ENCODE data around the gene ALAS1.

Gene ALAS1

DNA sequence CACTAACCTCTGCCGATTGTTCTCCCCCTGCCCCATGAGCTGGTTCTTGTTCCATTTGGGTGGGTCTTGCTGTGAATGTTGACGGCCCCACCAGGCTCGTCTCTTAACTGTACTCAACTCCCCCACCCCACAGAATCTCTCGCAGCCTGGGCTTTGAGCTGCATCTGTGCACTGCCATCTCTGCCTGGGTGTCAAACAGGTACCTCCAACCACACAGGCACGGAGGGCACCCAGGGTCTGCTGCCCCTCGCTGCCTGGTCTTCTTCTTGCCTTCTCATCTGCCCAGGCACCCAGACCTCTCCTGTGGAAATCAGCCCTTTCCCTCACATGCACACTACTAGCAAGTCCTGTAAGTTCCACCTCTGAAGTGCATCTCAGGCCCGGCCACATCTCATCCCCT lies 17.4 kb downstream of the ALAS1 start:
- Mint-ChIP-seq H3K27ac (peak overlapping the region; percentile 7), H3K9me3 (no peaks in the 10 kb centered on the region), H3K27me3 (no peaks in the 10 kb centered on the region), H3K4me1 (peaks cover 57% of the 10 kb centered on the region), H3K4me3 (no peak overlapping the region), H3K36me3 (peaks cover 47% of the 10 kb centered on the region)
- CTCF ChIA-PET, result interaction anchor here (0.9 to 1.0 kb wide), 2 partner anchors 124 to 214 kb away, joined by 3 to 4 read pairs; no protein-coding TSS in a partner anchor
- no peak for DNase-seq

DNA sequence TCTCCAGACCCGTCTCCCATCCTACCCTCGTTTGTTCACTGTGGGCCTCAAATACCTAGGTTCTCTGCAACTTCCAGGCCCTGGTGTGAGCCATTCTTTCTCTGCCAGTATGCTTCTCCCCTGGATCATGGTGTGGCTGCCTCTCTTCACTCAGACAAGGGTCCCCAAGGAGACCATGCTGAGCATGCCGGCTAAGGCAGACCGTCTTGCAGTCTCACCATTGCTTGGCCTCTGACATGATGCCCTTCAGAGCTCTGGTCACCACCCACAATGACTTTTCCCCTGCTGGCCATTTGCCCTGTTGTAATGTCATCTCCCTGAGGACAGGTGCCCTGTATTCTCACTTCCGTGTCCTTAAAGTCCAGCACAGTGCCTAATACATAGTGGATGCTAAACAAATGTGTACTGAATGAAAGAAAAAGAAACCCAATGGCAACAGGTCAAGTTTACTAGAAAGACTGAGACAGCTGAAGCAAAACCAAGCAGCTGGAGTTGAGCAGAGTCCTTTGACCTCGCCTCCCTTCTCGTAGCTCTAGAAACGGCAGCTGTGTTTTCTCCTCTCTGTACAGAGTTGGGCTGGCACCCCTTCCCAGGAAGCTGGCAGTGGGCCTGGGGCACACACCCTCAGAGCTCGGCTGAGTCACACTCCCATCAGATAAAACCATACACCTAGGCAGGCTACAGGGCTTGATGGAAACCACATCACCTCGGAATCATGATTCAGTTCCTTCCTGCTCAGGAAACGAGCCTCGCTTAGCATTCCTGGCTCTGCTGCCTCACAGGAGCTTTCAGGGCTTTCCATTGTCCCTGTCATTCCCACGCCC lies 18.8 kb downstream of the ALAS1 start:
- H3K4me3 Mint-ChIP-seq, result peak overlapping the region; percentile 49
- H3K9me3 Mint-ChIP-seq, result no peaks in the 10 kb centered on the region
- H3K4me1 Mint-ChIP-seq, result peaks cover 70% of the 10 kb centered on the region
- no peaks in the 10 kb centered on the region for H3K27me3 Mint-ChIP-seq
- H3K27ac Mint-ChIP-seq, result peak overlapping the region; percentile 87
- CTCF ChIA-PET, result interaction anchor here (1.6 to 10.4 kb wide), 4 partner anchors 14 to 123 kb away, joined by 3 to 125 read pairs (median 8); no protein-coding TSS in a partner anchor
- peak; percentile 62 for DNase-seq
- H3K36me3 Mint-ChIP-seq, result peaks cover 40% of the 10 kb centered on the region

DNA sequence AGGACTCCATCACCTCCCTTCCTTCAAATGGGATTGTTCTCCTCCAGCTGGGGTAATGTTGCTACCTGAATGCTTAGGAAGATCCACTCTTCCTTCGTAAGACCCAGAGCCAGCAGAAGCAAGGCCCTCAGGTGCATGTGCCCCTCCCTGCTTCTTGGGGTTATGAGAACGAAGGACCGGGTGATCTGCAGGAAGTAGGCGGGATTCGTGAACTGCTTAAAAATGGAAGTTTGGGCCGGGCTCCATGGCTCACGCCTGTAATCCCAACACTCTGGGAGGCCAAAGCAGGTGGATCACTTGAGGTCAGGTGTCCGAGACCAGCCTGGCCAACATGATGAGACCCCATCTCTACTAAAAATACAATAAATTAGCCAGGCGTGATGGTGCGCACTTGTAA lies 19.4 kb downstream of the ALAS1 start:
- Mint-ChIP-seq H3K27me3 (no peaks in the 10 kb centered on the region), H3K27ac (peak overlapping the region; percentile 87), H3K4me1 (peaks cover 76% of the 10 kb centered on the region), H3K4me3 (peak overlapping the region; percentile 49), H3K9me3 (no peaks in the 10 kb centered on the region), H3K36me3 (peaks cover 34% of the 10 kb centered on the region)
- peak; percentile 42 for DNase-seq
- CTCF ChIA-PET, result interaction anchor here (1.3 to 10.4 kb wide), 5 partner anchors 14 to 122 kb away, joined by 3 to 125 read pairs (median 6); partner anchors contain the start of gene WDR82

DNA sequence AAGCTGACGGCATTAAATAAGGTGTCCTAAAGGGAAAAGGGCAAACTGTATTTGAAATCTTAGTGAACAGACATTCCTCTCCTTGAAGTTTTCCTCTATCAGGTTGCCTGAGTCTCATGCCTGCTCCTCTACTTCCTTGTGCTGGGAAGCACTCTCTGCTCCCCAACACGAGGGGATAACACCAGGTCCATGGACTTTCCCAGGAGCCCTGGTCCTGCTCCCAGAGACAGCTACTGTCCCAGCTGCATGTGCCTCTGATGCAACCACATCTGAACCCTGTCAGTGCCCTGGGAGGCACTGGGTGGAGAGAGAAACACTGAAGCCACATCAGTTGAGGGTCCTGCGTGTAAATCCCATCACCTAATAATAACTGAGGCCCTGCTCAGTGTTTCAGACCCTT lies 20.1 kb downstream of the ALAS1 start:
- Mint-ChIP-seq H3K4me1 (peaks cover 82% of the 10 kb centered on the region), H3K9me3 (no peaks in the 10 kb centered on the region), H3K4me3 (peak overlapping the region; percentile 49), H3K27ac (peak overlapping the region; percentile 87), H3K27me3 (no peaks in the 10 kb centered on the region), H3K36me3 (peaks cover 29% of the 10 kb centered on the region)
- CTCF ChIA-PET, result interaction anchor here (1.3 to 10.4 kb wide), 5 partner anchors 14 to 122 kb away, joined by 3 to 125 read pairs (median 6); partner anchors contain the start of gene WDR82
- no peak for DNase-seq

DNA sequence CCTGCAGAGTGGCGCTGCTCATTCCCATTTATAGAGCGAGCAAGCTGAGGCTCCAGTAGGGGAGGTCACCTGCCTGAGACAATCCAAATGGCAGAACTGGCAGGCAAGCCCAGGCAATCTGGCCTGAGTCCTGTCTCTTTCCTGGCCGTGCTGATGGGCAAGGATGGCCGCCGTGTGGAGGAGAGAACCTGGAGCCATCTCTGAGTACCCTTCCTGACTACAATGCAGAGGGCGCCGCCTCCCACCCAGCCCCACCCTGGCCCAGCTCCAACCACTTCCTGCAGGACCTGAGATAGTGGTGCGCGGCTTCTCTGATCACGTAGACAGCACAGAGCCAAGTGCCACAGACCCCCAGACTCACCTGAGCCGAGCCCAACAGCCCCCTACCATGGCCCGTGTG lies 20.5 kb downstream of the ALAS1 start:
- no peaks in the 10 kb centered on the region for H3K27me3 Mint-ChIP-seq
- peaks cover 87% of the 10 kb centered on the region for H3K4me1 Mint-ChIP-seq
- CTCF ChIA-PET, result interaction anchor here (0.9 to 10.4 kb wide), 8 partner anchors 13 to 216 kb away, joined by 3 to 125 read pairs (median 8); partner anchors contain the start of gene WDR82
- H3K9me3 Mint-ChIP-seq, result no peaks in the 10 kb centered on the region
- H3K4me3 Mint-ChIP-seq, result peak overlapping the region; percentile 49
- peak; percentile 62 for DNase-seq
- peak overlapping the region; percentile 87 for H3K27ac Mint-ChIP-seq
- peaks cover 31% of the 10 kb centered on the region for H3K36me3 Mint-ChIP-seq

DNA sequence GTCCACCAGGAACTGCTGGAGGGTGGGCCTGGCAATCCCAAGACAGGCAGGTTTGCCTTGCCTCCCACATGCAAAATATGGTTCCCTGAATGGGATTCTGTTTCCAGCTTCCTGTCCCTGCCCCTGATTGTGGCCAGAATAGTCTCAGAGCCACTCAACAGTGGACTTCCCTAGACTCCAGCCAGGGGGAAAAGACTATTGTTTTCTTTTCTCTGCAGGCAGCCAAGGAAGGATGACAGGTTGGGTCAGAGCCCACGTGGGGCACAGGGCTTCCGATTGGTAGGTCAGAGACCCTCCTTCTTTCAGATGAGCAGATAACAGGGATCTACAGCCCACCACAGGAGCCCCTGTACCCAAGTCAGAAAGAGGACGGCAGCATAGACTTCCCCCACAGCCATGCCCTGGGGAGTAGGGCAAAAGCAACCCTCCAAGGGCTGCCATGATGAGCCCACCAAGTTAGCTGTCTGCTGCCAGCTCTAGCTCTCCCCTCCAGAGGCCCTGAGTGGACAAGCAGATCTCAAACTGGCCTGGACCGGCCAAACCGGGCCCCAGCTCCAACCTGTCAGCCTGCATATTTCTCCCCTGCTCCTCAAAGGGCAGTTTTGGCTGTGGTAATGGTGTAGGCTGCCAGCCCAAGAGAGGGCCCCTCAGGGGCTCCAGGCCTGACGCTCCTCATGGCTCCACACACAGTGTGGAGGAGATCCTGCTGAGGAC lies 21.1 kb downstream of the ALAS1 start:
- Mint-ChIP-seq H3K27ac (peak overlapping the region; percentile 88), H3K9me3 (no peaks in the 10 kb centered on the region), H3K4me3 (peak overlapping the region; percentile 49), H3K27me3 (no peaks in the 10 kb centered on the region), H3K36me3 (peaks cover 31% of the 10 kb centered on the region), H3K4me1 (peaks cover 93% of the 10 kb centered on the region)
- no peak for DNase-seq
- CTCF ChIA-PET, result interaction anchor here (0.9 to 10.4 kb wide), 15 partner anchors 9 to 229 kb away, joined by 3 to 125 read pairs (median 9); partner anchors contain the start of genes PPM1M and WDR82

DNA sequence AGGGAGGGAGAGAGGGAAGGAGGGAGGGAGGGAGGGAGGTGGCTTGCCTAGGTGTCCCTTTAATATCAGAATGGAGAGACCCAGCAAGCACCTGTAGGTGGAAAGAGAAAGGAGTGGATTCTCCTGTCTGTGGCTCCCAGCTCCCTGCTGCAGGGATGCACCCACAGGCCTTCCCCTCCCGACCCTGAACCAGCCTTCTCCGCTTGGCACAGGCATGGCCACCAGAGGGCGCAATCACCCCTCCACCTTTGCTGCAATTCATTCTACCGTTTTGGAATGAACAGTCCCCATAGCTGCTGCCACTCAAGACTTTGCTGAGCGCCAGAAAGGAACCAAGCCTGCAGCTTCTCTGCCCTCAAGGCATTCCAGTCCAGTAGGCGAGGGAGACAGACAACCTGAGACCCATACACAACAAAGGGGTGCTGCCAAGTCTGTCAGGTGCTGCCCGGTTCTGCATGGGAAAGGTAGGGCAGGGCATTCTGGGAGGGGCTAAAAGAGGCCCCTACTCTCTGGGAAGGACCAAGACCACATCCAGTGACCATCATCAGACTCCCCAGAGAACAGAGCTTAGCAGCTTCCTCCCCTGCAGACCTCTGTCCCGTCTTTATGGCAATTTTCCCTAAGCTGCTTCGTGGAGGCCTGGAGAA lies 22.5 kb downstream of the ALAS1 start:
- CTCF ChIA-PET, result interaction anchor here (0.6 to 10.4 kb wide), 35 partner anchors 10 to 228 kb away, joined by 3 to 125 read pairs (median 5); partner anchors contain the start of genes POC1A, PPM1M, RPL29 and TWF2
- peak overlapping the region; percentile 75 for H3K27ac Mint-ChIP-seq
- H3K36me3 Mint-ChIP-seq, result peaks cover 22% of the 10 kb centered on the region
- peak; percentile 94 for DNase-seq
- peaks cover 96% of the 10 kb centered on the region for H3K4me1 Mint-ChIP-seq
- H3K4me3 Mint-ChIP-seq, result peak overlapping the region; percentile 55
- H3K27me3 Mint-ChIP-seq, result no peaks in the 10 kb centered on the region
- H3K9me3 Mint-ChIP-seq, result no peaks in the 10 kb centered on the region

DNA sequence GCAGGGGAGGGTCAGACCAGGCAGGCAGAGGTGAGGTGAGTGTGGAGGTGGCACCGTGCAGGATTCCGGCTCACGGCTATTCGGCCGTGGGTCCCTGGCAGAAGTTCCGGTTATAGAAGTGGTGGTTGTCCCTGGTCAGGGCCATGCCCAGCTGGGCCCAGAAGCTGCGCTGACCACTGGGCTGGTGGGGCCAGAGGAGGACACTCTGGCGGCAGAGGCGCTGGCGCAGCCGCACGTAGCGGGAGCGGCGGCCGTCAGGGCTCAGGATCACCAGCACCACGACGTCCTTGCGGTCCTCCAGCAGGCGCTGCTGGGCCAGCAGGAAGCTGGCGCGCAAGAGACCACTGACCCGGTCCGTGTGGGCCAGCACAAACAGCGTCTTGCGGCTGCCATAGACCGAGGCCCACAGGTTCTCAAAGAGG lies 23.2 kb downstream of the ALAS1 start:
- peaks cover 96% of the 10 kb centered on the region for H3K4me1 Mint-ChIP-seq
- no peaks in the 10 kb centered on the region for H3K27me3 Mint-ChIP-seq
- CTCF ChIA-PET, result interaction anchor here (0.6 to 10.4 kb wide), 32 partner anchors 10 to 227 kb away, joined by 3 to 125 read pairs (median 5); partner anchors contain the start of genes POC1A, RPL29, TWF2 and WDR82
- H3K27ac Mint-ChIP-seq, result no peak overlapping the region
- no peaks in the 10 kb centered on the region for H3K9me3 Mint-ChIP-seq
- H3K36me3 Mint-ChIP-seq, result peaks cover 19% of the 10 kb centered on the region
- DNase-seq, result no peak
- peak overlapping the region; percentile 73 for H3K4me3 Mint-ChIP-seq

DNA sequence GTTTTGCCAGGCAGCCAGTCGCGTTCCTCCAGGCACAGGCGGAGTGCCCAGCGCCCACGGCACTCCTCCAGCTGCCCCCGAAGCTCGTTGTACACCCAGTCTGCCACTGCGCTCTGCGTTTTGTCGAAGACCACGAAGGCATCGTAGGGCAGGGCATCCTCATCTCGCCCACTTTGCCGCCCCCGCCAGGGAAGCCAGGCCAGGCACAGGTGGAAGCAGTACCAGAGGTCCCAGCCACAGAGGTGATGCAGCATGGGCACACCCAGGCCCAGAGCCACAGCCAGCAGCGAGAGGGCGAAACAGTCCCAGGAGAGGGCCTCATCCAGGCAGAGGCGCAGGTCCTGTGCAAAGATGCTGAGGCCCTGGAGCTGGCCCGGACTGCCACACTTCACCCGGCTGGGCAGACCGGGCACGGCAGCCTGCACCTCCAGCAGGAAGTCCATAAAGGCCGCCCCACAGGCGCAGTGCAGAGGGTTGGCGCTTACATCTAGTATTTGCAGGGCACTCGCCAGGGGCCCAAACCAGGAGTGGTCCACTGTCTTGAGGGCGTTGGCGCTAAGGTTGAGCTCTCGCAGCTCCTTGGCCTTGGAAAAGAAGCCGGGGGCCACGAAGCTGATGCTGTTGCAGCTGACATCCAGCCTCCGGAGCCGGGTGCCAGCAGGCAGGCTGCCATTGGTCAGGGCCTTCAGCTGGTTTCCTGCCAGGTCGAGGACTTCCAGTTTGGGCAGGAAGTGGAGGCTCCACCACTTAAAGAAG lies 23.8 kb downstream of the ALAS1 start:
- peak; percentile 86 for DNase-seq
- peak overlapping the region; percentile 73 for H3K4me3 Mint-ChIP-seq
- no peaks in the 10 kb centered on the region for H3K27me3 Mint-ChIP-seq
- H3K9me3 Mint-ChIP-seq, result no peaks in the 10 kb centered on the region
- H3K4me1 Mint-ChIP-seq, result peaks cover 96% of the 10 kb centered on the region
- CTCF ChIA-PET, result interaction anchor here (0.8 to 10.4 kb wide), 18 partner anchors 9 to 220 kb away, joined by 3 to 125 read pairs (median 5); partner anchors contain the start of genes TWF2 and WDR82
- peak overlapping the region; percentile 90 for H3K27ac Mint-ChIP-seq
- peaks cover 18% of the 10 kb centered on the region for H3K36me3 Mint-ChIP-seq

DNA sequence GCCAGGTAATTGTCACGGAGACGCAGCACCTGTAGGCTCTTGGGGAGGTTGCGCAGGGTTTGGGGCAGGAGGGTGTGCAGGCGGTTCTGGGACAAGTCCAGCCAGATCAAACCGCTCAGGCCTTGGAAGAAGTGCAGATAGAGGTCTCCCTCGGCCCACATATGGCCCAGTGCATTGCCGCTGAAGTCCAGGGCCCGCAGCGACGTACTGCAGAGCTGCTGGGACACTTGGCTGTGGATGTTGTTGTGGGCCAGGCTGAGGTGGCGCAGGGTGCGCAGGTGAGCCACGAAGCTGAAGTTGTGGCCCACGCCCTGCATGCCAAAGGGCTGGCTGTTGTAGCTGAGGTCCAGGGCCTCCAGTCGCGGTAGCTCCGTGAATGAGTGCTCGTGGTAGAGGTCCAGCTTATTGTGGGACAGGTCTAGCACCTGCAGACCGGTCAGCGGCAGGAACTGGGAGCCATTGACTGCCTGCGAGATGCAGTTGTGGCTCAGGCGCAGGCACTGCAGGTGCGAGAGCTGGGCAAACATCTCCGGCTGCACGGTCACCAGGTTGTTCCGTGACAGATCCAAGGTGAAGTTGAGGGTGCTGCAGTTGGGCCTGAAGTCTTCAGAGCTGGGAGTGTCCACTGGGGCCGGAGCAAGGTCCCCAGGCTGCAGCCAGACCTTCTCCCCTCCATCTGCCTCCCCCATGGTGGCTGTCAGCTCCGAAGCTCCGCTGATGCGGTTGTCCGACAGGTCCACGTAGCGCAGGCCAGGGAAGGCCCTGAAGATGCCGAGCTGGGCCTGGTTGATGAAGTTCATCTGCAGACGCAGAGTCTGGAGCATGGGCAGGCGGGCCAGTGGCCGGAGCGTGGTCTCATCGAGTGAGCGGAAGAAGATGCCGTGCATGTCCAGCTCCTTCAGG lies 24.6 kb downstream of the ALAS1 start:
- CTCF ChIA-PET, result interaction anchor here (0.6 to 10.4 kb wide), 10 partner anchors 8 to 163 kb away, joined by 3 to 125 read pairs (median 4); partner anchors contain the start of gene WDR82
- no peak for DNase-seq
- H3K4me1 Mint-ChIP-seq, result peaks cover 91% of the 10 kb centered on the region
- no peaks in the 10 kb centered on the region for H3K27me3 Mint-ChIP-seq
- H3K27ac Mint-ChIP-seq, result peak overlapping the region; percentile 90
- peaks cover 16% of the 10 kb centered on the region for H3K36me3 Mint-ChIP-seq
- H3K4me3 Mint-ChIP-seq, result peak overlapping the region; percentile 73
- no peaks in the 10 kb centered on the region for H3K9me3 Mint-ChIP-seq

DNA sequence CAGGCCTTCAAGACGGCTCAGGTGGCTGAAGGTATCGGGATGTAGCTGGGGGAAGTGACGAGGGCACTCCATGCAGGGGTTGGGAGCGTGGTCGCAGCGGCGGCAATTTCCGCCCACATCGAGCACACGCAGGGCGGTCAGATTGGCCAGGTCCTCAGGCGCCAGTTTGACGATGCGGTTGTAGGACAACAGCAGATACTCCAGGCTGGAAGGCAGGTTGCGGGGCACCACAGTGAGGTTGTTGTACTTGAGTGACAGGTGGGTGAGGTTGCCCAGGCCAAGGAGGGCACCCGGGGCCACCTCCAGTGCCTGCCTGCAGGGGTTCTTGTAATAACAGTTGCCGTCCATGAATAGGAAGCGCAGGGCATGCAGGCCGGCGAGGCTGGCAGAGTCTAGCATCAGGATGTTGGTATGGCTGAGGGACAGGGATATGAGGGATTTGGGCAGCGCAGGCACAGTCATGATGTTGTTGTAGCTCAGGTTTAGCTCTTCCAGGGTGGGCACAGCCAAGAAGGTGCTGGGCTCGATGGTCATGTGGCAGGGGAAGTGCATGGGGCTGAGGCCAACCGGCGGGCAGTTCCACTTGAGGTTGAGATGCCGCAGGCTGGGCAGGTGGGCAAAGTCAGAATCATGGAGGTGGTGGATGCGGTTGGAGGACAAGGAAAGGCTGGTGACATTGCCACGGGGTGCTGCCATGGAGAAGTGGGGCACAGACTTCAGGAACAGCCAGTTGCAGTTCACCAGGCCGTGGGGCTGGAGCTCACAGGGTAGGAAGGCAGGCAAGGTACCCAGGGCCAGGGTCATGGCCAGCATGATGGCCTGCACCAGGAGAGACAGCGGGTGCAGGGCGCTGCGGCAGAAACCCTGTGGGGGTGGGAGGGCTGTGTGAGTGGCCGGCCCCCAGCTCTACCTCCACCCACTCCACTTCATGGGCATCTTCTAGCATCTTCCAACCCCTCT lies 25.8 kb downstream of the ALAS1 start:
- Mint-ChIP-seq H3K27me3 (no peaks in the 10 kb centered on the region), H3K4me1 (peaks cover 79% of the 10 kb centered on the region), H3K9me3 (no peaks in the 10 kb centered on the region), H3K36me3 (peaks cover 21% of the 10 kb centered on the region), H3K4me3 (peak overlapping the region; percentile 47), H3K27ac (peak overlapping the region; percentile 70)
- CTCF ChIA-PET, result interaction anchor here (1.1 to 10.4 kb wide), 8 partner anchors 7 to 116 kb away, joined by 3 to 125 read pairs (median 6); no protein-coding TSS in a partner anchor
- DNase-seq, result no peak

All from activated naive CD4-positive, alpha-beta T cell treated with anti-CD3 and anti-CD28 coated beads, Interleukin-2, amount 10 ng/mL, durations not matched to agents 7 days and 5 days (primary cell).